Kidney epithelial cell (primary cell): ENCODE results near the gene SP140. TPM values are rescaled to one million over a fixed set of nuclear protein-coding genes. Genes with fewer than 3 reads are reported as not detected.

Source experiments
- DNase-seq: peaks from one replicate; pipeline ENCODE4 v3.0.0-alpha.2; 2010; ENCODE audit warnings: low read depth
- H3K27me3 ChIP-seq: 2 replicates; pipeline ENCODE4 v1.6.0; 2011; ENCODE audit warnings: low read length; ENCODE audit not compliant: control insufficient read depth, insufficient read depth
- H3K36me3 ChIP-seq: 2 replicates; pipeline ENCODE4 v1.5.1; 2011; ENCODE audit warnings: low read length; ENCODE audit not compliant: control insufficient read depth, insufficient read depth
- H3K4me3 ChIP-seq: 2 replicates; pipeline ENCODE4 v1.5.1; 2011; ENCODE audit warnings: low read depth, mild to moderate bottlenecking, control low read depth, low read length
- total RNA-seq: library from RNA; depleted of rRNA; stranded (reverse); fragments of >200 nt; gene quantifications from 2 replicates; pipeline ENCODE4 v1.2.3, GENCODE V29; 2015
- TF ChIP-seq, protein P1 (sequence below): IDR thresholded peaks from 2 replicates; pipeline ENCODE4 v1.5.1; 2011; ENCODE audit warnings: mild to moderate bottlenecking, moderate library complexity, low read length, control low read depth, inconsistent platforms; ENCODE audit not compliant: insufficient read depth, poor library complexity, severe bottlenecking

Gene SP140
- total RNA-seq, 1 donor from 2014 or later = 3.6 TPM

DNA sequence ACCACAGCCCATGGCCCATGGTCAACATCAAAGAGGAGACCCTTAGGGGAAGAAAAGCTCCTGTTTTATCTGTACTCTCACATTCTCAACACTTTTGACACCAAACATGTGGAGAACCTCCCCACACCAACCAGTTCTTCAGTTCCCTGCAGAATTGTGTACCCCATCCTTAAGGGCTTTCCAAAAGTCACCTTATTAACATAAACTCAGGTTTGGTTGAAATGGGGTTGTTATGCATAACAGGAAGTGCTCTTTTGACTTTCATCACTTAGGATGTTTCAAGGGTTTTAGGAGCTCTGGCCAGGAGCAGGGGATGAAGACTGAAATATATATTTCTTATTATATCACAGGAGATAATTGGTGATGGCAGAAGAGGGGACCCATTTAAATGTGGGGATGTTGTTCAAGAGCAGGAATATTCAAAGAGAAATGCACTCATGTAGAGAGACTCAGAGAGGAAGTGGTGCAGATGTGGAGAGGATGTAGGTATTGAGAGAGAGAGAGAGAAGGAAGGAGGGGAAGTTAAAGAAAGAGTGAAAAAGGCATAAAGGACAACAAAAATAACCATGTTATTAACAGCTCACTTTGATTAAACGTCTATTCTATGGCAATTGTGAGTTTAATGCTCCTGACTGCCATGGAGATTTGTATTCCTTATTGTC, 136.6 kb downstream of the SP140 start:
- no peak for DNase-seq
- TF ChIP-seq, protein P1, sequence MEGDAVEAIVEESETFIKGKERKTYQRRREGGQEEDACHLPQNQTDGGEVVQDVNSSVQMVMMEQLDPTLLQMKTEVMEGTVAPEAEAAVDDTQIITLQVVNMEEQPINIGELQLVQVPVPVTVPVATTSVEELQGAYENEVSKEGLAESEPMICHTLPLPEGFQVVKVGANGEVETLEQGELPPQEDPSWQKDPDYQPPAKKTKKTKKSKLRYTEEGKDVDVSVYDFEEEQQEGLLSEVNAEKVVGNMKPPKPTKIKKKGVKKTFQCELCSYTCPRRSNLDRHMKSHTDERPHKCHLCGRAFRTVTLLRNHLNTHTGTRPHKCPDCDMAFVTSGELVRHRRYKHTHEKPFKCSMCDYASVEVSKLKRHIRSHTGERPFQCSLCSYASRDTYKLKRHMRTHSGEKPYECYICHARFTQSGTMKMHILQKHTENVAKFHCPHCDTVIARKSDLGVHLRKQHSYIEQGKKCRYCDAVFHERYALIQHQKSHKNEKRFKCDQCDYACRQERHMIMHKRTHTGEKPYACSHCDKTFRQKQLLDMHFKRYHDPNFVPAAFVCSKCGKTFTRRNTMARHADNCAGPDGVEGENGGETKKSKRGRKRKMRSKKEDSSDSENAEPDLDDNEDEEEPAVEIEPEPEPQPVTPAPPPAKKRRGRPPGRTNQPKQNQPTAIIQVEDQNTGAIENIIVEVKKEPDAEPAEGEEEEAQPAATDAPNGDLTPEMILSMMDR = no peak
- H3K27me3 ChIP-seq = no peaks in the 10 kb centered on the region
- H3K36me3 ChIP-seq = no peaks in the 10 kb centered on the region
- no peak overlapping the region for H3K4me3 ChIP-seq

Other genes with a start within 250 kb of the SP140 start
- gene SLC16A14, start 156.8 kb upstream of the SP140 start, total RNA-seq = 2.0 and 2.8 TPM in 2 replicates
- 14.8 and 21.2 TPM in 2 replicates for gene SP110, start 5.8 kb upstream of the SP140 start, total RNA-seq
- 7.9 and 14.2 TPM in 2 replicates for gene SP140L, start 101.5 kb downstream of the SP140 start, total RNA-seq
- 48.0 and 53.8 TPM in 2 replicates for gene SP100, start 190.5 kb downstream of the SP140 start, total RNA-seq